ENCODE results near the gene PTGDS. TPM values are rescaled to one million over a fixed set of nuclear protein-coding genes. Genes with fewer than 3 reads are reported as not detected.

PTGDS gene
- total RNA-seq, 1 donor from 2014 or later: 0.26 TPM

- Histone ChIP-seq H3K36me3 (ENCODE audit: control insufficient read depth, insufficient read depth, low read length) (peaks cover 5% of the 10 kb centered on the region), H3K4me3 (ENCODE audit: low read depth, low read length) (no peak overlapping the region), H3K27me3 (ENCODE audit: control insufficient read depth, insufficient read depth, low read length) (no peaks in the 10 kb centered on the region)
- FAIRE-seq (no peak), DNase-seq (ENCODE audit: low read depth) (no peak)
- no peak for TF ChIP-seq CTCF (IDR thresholded peaks at IDR 0.05; ENCODE audit: insufficient read depth, low read length, severe bottlenecking)
Measured at GRCh38 chr9:137007816-137008270, 30.5 kb downstream of the PTGDS start.

GRCh38 chr9:137008312-137008711, 31.0 kb downstream of the PTGDS start:
- Histone ChIP-seq H3K36me3 (ENCODE audit: control insufficient read depth, insufficient read depth, low read length) (peaks cover 5% of the 10 kb centered on the region), H3K4me3 (ENCODE audit: low read depth, low read length) (no peak overlapping the region), H3K27me3 (ENCODE audit: control insufficient read depth, insufficient read depth, low read length) (no peaks in the 10 kb centered on the region)
- no peak for TF ChIP-seq CTCF (IDR thresholded peaks at IDR 0.05; ENCODE audit: insufficient read depth, low read length, severe bottlenecking)
- no peak for FAIRE-seq
- DNase-seq (ENCODE audit: low read depth): no peak

GRCh38 chr9:137009217-137009616, 31.9 kb downstream of the PTGDS start:
- TF ChIP-seq CTCF (IDR thresholded peaks at IDR 0.05; ENCODE audit: insufficient read depth, low read length, severe bottlenecking): no peak
- DNase-seq (ENCODE audit: low read depth) (no peak), FAIRE-seq (no peak)
- H3K4me3 ChIP-seq (ENCODE audit: low read depth, low read length): no peak overlapping the region
- H3K27me3 ChIP-seq (ENCODE audit: control insufficient read depth, insufficient read depth, low read length): no peaks in the 10 kb centered on the region
- peaks cover 6% of the 10 kb centered on the region for H3K36me3 ChIP-seq (ENCODE audit: control insufficient read depth, insufficient read depth, low read length)

GRCh38 chr9:137009938-137010732, 32.8 kb downstream of the PTGDS start:
- no peak overlapping the region for H3K4me3 ChIP-seq (ENCODE audit: low read depth, low read length)
- FAIRE-seq: no peak
- no peaks in the 10 kb centered on the region for H3K27me3 ChIP-seq (ENCODE audit: control insufficient read depth, insufficient read depth, low read length)
- DNase-seq (ENCODE audit: low read depth): no peak
- TF ChIP-seq CTCF (IDR thresholded peaks at IDR 0.05; ENCODE audit: insufficient read depth, low read length, severe bottlenecking): no peak
- peaks cover 8% of the 10 kb centered on the region for H3K36me3 ChIP-seq (ENCODE audit: control insufficient read depth, insufficient read depth, low read length)

- Histone ChIP-seq H3K27me3 (ENCODE audit: control insufficient read depth, insufficient read depth, low read length) (no peaks in the 10 kb centered on the region), H3K4me3 (ENCODE audit: low read depth, low read length) (no peak overlapping the region), H3K36me3 (ENCODE audit: control insufficient read depth, insufficient read depth, low read length) (peaks cover 10% of the 10 kb centered on the region)
- no peak for DNase-seq (ENCODE audit: low read depth)
- FAIRE-seq: no peak
- no peak for TF ChIP-seq CTCF (IDR thresholded peaks at IDR 0.05; ENCODE audit: insufficient read depth, low read length, severe bottlenecking)
Measured at GRCh38 chr9:137011156-137011555, 33.9 kb downstream of the PTGDS start.
